ENCODE results near the gene DLG5.

DLG5 gene

GRCh38 chr10:77911535-77912123, 14.9 kb downstream of the DLG5 start:
- ATAC-seq, result no peak

GRCh38 chr10:77910524-77911145, 15.9 kb downstream of the DLG5 start:
- ATAC-seq, result no peak

GRCh38 chr10:77909749-77910375, 16.7 kb downstream of the DLG5 start:
- no peak for ATAC-seq

GRCh38 chr10:77909021-77909748, 17.4 kb downstream of the DLG5 start:
- no peak for ATAC-seq

- ATAC-seq, result no peak
These were observed 18.4 kb downstream of the DLG5 start for GRCh38 chr10:77907900-77908717.

GRCh38 chr10:77907462-77907861, 19.1 kb downstream of the DLG5 start:
- ATAC-seq, result no peak

- ATAC-seq, result no peak
These were observed 19.6 kb downstream of the DLG5 start for GRCh38 chr10:77906951-77907421.

GRCh38 chr10:77905781-77906180, 20.8 kb downstream of the DLG5 start:
- no peak for ATAC-seq

- no peak for ATAC-seq
These were observed 21.3 kb downstream of the DLG5 start for GRCh38 chr10:77905086-77905748.

- no peak for ATAC-seq
These were observed 22.3 kb downstream of the DLG5 start for GRCh38 chr10:77904100-77904840.

GRCh38 chr10:77902159-77902558, 24.4 kb downstream of the DLG5 start:
- no peak for ATAC-seq

- no peak for ATAC-seq
These were observed 24.8 kb downstream of the DLG5 start for GRCh38 chr10:77901743-77902142.

GRCh38 chr10:77899690-77900089, 26.9 kb downstream of the DLG5 start:
- ATAC-seq, result no peak

- no peak for ATAC-seq
These were observed 27.5 kb downstream of the DLG5 start for GRCh38 chr10:77899080-77899477.

GRCh38 chr10:77898323-77899079, 28.1 kb downstream of the DLG5 start:
- no peak for ATAC-seq

GRCh38 chr10:77896058-77896457, 30.5 kb downstream of the DLG5 start:
- no peak for ATAC-seq

GRCh38 chr10:77894058-77894457, 32.5 kb downstream of the DLG5 start:
- ATAC-seq, result no peak

- no peak for ATAC-seq
These were observed 33.2 kb downstream of the DLG5 start for GRCh38 chr10:77893386-77893785.

GRCh38 chr10:77892761-77893160, 33.8 kb downstream of the DLG5 start:
- ATAC-seq, result no peak

GRCh38 chr10:77892021-77892739, 34.4 kb downstream of the DLG5 start:
- ATAC-seq, result no peak

All from activated CD4-positive, CD25-positive, alpha-beta regulatory T cell treated with anti-CD3 and anti-CD28 coated beads, Interleukin-2, amount 50 U/mL, for 24 hours (primary cell).